Stimulated activated CD4-positive, alpha-beta T cell treated with anti-CD3 and anti-CD28 coated beads, Interleukin-12 subunit alpha, Interleukin-12 subunit beta, amount 100 ng/mL, for 24 hours (primary cell): ENCODE measurements around the gene CLIC5.

Experiments
- DNase-seq, 2 experiments: peaks; one replicate each; pipeline ENCODE4 v3.0.0-alpha.2; 2020; ENCODE audit warnings: low read depth in 2 of 2

CLIC5 gene

DNA sequence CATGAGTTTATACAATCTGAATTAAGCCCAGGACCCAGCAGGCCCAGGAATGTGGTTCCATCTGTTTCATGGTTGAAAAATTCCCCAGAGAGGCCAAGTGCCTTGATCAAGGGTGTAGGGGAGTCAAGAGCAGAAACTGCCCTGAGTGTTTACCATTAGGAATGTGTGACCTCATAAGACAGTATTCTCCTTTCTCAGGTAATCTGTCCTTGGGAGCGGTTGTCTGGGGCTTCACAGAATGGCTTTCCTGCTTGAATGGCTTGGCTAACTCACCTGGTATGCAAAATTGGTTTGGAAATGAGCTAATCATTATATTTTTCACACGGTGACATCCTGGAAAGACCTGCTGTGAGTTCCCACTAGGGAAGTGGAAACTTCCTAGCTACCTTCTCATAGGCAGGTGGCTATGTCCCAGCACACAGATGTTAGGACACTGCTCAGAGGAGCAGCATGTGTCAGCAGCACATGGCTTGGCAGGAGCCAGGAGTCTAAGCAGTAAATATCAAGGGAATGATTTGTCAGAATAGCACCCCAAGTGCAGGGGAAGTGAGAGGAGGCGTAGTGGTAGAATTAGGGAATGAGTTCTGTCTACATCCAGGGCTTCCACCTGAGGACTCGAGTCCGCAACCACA lies 17.7 kb downstream of the CLIC5 start:
- no peak for DNase-seq

DNA sequence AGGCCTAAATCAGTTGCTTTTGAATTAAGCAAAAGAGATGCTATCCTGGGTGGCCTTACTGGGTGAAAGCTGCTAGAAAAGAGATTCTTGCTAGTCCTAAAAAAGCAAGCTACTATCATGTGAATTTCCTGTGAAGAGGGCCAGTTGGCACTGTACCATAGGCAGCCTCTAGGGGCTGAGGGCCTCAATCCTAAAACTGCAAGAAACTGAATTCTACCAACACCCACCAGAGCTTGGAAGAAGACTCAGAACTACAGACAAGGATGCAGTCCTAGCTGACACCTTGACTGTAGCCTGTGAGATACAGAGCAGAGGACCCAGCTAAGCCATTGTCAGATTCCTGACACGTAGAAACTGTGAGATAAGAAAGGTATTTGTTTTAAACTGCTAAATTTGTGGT lies 24.5 kb downstream of the CLIC5 start:
- DNase-seq = no peak

DNA sequence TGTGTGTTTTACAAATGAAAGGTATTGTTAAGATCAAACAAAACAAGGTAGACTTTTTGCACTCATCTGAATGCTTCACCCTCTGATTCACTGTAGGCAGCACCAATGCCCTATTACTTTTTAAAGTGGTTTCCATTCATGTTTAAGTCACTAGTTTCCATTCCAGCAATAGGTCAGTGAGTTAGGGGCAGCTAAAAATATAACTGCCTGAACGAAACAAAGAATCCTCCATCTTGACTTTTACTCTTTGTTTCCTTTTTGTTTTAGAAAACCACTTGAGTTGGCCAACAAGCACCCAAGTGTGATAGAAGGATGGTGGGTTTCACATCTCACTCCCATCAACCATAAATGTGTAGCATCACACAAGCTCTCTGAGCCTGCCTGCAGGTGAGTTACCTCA lies 25.5 kb downstream of the CLIC5 start:
- no peak for DNase-seq

DNA sequence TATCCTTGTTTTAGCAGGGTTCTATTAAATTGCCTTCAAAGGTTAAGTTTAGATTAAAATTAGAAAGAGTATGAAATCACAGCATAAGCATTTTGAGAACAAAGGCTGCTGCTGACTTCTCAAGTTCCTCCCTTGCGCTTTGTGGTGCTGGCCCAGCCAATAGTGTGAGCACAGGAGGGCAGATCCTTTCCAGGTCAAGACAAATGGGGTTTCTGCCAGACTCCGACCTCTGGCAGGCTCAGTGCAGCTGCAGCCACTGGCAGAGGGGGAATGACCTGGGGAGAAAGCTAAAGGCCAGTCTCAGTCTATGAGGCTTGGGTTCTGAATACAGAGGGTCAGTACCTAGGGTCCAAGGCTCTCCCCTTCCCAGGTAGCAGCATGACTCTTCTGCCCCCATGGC lies 27.0 kb downstream of the CLIC5 start:
- no peak for DNase-seq

DNA sequence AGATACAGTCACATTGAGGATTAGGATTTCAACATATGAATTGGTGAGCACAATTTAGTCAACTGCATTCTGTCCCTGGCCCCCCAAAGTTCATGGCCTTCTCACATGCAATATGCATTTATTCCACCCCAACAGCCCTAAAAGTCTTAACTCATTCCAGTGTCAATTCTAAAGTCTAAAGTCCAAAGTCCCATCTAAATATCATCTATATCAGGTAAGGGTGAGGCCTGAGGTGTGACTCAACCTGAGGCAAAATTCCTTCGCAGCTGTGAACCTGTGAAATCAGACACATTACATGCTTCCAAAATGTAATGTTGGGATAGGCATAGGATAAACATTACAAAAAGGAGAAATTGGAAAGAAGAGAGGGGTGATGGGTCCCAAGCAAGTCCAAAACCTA lies 27.8 kb downstream of the CLIC5 start:
- DNase-seq = no peak

DNA sequence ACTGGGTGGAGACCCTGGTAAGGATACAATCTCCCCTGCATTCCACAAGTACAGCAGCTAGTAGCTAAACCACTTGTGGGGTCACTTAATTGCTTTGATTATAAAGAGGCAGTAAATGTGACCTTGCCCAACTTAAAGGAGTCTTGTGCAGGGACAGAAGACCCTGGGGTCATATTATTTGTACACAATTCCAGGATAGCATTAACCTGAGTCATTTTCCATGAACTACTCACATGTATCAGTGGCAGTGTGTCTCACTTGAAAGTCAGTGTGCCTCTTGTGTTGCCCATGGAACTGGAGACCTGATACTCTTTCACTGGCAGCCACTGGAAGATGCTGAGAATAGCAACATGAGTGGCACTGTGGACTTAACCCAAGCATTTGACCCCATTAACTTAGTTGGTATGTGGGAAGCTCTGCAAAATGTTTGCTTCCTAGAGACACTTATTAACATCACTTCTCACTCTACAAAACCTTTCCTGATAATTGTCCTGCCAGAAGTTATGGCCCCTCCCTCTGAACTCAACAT lies 28.9 kb downstream of the CLIC5 start:
- no peak for DNase-seq

DNA sequence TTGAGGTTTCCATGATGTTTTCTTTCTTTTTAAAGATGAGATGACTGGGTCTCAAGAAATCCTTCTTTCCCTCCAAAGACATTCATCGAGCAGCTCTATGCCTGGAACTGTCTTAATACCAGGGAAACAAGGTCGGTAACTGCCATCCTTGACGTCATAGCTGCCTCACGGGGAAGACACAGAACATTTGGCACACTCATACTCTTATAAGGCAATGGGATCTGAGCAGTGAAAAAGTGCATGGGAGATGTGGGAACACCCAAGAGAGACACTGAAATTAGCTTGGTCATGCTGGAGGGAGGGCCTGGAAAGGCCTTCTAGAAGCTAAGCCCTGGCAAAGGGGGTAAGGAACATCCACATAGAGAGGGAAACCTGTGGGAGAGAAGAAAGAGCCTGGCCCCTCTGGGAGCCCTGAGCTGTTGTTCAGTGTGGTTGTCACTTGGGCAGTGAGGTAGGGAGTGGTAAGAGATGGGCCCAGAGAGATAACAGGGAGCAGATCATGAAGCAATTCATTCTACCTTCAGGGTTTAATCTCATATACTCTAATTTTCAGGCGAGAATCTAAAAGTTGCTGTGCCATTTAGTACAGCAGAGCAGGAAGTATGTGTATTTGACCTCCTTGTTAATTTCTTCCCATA lies 30.8 kb downstream of the CLIC5 start:
- DNase-seq = no peak

DNA sequence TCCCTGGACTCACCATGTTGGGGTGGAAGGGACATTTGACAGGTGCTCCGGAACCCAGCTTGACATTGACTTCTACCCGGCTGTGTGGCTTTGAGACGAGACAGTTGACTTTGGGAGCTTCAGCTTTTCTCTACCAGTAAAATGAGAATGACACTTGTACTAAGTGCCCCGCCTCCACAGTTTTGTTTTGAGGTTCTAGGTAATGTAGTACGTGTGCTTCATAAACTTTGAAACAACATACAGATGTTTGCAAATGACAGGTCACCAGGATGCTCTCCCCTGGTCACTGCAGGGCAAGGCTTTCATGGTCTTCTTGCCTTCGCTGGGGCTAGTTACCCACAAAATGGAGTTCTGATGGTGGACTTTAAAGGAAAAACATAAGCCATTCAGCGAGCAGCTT lies 31.3 kb downstream of the CLIC5 start:
- DNase-seq = no peak

DNA sequence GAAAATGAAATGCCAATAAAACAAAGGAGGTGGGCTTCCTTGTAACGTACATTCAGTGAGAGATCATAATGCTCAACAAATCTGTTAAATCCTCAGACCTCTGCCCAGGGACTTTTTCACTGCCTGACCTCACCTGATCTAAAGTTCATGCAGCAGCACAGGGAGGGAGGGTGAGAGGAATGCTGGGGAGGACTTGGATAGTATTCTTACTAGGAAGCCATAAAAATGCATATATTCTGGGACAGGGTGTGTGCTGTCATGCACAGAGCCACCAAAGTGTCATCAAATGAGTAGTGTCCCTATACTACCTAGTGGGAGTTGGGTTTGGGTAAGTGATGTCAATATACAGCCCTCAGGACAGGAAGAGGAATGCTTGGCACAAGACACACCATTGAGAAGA lies 32.6 kb downstream of the CLIC5 start:
- no peak for DNase-seq

DNA sequence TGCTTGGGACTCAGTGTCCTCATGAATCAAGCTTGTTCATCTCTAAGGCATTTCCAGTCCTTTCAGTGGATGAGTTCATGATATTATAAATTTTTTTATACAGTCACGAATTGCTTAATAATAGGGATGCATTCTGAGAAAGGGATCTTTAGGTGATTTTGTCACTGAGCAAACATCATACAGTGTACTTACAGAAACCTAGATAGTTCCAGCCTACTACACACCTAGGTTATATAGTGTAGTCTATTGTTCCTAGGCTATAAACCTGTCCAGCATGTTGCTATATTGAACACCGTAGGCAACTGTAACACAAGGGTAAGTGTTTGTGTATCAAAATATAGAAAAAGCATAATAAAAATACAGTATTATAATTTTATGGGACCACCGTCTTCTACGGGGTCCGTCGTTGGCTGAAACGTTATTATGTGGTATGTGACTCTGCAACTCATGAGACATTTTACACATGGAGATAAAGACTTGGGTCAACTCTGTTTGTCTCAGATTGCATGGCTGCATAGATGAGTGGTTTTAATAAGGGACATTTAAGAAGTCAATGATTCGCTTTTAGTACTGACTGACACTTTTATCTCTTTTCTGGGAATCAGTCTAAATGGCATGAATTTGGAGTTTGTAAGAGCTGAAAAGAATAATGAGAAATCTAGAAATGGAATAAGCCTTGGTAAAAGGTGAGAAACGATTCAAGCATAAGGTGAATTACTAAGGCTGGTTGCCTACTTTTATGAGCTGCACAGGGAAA lies 33.2 kb downstream of the CLIC5 start:
- DNase-seq = no peak

DNA sequence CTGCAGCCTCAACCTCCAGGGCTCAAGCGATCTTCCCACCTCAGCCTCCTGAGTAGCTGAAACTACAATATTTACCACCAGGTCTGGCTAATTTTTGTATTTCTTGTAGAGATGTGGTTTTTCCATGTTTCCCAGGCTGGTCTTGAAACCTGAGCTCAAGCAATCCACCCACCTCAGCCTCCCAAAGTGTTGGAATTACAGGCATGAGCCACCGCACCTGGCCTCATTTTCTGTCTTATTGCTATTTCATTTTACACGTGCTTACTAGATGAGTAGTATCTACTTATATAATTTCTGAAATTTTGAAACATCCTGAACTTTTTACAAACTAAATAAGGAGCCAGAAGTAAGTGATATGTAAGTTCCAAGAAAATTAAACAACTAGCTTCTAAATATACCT lies 34.6 kb downstream of the CLIC5 start:
- no peak for DNase-seq

DNA sequence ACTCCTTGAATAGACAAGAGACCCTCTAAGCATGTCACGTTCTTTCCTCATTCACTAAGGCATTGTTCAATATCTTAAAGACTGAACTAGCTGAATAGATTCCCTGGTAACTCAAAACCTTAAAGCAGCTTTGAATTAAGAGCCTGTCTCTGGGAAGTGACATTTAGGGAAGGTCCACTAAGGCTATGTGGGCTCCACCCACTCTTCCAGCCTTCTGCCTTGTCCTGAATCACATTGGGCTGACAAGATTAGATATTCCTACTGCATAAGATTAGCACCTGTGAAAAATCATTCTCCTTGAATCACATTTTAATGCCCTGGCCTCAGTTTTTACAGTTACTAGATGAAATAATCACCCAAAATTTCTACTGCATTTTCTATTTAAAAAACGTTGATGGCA lies 36.3 kb downstream of the CLIC5 start:
- DNase-seq = no peak

DNA sequence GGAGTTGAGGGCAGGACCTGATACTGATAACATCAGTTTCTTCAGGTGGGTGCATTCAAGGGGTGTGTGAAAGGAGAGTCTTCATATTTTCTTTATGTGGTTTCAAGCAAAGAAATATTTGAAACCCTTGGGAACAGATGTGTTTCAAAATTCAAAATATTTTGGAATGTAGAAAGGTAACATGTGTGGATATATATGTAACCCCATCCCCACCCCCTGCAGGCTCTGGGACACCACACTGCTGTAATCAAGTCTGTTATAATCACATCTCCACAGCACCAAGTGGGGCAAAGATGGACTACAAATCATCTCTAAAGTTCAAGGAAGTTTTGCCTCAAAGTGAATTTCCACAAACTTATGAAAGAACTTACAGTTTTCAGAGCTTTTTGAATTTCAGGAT lies 41.1 kb downstream of the CLIC5 start:
- DNase-seq = no peak

DNA sequence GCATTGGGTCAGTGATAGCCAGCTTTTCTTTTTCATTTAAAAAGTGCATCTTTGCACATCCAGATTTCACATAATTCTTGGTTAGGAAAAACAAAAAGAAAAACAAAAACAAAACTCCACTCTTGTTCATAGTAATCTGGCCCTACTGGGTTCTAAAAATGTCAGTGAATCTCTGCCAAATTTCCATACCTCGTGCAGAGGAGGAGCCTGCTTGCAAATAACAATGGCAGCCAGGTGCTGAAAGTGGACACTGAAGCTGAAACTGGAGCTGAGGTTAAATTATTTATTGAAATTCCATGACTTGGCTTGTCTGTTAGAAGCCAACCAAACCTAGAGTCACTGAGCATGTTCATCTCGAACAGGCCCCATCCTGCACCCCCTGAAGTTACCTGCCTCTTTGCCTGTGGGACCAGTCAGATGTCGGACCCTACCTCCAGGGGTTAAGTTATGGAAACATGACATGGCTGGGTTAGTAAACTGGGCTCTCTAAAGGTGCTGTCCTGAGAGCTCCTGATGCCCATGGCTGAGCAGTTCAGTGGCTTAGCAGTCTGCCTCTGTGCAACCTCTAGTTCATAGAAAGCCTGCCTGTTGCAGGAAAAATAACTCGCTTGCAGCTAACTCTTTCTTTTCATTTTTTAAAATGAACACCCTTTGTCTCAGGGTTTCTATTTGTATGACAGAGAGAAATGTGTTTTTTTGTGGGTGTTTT lies 42.7 kb downstream of the CLIC5 start:
- no peak for DNase-seq

DNA sequence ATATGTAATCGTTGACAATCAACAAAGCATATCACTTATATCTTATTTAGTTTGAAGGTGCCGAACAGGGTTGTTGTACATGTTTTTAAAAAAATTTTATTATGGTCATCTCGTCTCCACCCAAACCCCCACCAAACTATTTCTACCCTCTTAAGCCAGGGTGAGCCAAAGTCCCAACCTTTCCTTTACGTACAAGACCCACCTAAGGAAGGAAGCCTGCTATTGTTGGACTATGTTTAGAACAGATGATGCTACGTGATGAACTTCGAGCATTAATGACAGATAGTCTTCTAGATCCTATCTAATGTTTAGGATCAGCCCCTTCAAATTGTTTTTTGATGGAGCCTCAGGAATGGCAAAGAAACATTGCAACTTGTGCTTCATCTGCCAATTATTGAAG lies 44.4 kb downstream of the CLIC5 start:
- DNase-seq = no peak

DNA sequence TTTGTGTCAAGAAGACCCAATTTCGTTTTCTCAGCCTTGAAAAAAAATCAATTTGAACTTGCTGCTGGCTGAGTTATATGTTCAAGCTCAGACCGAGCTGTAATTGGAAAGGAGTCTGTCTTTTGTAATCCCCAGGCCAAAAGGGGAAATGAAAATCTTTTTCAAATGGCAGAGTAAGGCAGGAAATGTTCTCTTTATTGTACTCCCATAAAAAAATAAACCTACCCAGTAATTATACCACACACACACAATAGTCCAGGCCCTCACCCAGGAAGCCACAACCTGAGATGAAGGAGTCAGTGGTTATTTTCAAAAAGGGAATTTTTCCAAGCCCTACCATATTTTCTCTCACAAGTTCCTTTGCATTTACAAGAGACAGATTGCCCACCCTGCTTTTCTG lies 45.3 kb downstream of the CLIC5 start:
- DNase-seq = no peak

DNA sequence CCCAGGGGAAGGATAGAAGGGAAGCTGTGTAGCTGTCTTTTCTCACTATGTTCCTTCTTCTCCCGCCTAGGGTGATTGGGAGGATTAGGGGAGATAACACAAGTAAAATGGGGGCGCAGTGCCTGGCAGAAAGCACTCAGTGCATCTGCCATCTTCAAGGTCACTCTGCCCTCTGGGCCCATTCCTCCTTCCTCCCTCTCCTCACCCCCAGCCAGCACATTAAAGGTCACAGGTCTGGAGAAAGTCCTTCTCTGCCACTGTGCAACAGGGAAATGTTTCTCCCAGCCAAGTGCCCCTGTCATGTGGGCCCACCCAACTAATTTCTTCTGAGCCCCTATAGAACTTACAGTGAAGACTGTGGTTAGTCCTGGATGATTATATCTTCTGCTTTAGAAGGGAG lies 45.8 kb downstream of the CLIC5 start:
- no peak for DNase-seq

DNA sequence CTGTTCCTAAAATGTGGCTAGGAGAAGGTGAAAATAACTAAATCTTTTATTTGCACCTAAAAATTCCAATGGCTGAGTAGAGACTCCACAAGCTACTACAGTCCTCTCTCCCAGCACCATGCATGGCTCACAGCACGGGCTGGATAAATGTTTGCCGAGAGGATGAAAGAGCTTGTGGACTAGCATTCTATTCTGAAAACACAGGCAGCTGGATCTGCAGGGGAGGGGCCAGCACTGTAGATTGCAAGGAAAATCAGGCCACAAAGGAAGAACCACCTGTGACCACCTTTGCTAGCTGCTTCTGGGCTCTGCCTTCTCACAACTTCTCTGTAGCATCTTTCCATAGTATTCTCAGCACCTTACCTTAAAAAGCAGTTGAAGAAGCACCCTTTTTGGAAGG lies 46.6 kb downstream of the CLIC5 start:
- DNase-seq = no peak

DNA sequence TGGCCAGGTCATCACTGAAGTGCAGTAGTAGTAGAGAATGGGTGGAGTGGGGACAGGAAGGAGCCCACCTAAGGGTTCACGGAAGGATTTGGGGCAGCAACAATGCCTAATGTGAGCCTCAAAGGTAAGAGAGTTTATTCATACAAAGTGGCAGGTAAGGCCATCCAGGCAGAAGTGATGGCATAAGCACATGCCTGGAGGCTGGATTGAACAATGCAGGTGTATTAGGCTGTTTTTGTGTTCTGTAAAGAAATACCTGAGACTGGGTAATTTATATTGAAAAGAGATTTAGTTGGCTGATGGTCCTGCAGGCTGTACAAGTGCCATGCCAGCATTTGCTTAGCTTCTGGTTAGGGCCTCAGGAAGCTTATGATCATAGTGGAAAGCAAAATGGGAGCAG lies 48.3 kb downstream of the CLIC5 start:
- no peak for DNase-seq

DNA sequence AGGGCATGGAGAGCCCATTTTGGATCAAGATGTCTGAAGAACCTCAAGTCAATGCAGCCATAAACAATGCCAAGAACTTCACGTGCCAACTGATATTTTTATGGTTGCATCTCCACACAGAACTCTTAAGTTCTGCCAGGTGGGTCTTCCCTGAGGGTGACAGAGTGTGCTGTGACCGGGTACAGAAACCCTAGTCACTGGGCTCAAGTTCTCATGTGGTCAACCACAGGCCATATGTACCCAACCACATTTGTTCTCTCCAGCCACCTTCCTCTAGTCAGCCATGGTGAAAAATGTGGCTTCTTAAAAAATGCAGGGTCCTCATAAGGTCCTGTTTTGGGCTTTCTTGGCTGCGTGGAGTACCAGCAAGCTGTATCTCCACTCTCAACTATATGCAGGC lies 48.9 kb downstream of the CLIC5 start:
- DNase-seq = no peak

DNA sequence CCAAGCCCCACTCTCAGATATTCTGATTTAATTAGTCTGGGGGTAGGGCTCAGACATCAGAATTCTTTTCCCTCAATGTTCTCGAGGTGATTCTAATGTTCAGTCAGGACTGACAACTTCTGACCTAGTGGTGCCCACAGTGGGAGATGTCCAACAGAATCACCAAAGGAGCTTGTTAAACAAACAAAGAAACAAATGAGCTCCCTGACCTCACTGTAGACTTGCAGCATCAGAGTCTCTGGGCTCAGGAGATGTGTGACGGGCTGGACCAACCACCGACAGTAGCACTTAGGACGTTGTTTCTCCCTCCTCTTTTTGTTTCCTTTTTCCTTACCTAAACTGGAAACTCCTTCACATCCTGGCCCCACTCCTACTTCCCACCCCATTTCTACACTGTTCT lies 49.3 kb downstream of the CLIC5 start:
- no peak for DNase-seq

DNA sequence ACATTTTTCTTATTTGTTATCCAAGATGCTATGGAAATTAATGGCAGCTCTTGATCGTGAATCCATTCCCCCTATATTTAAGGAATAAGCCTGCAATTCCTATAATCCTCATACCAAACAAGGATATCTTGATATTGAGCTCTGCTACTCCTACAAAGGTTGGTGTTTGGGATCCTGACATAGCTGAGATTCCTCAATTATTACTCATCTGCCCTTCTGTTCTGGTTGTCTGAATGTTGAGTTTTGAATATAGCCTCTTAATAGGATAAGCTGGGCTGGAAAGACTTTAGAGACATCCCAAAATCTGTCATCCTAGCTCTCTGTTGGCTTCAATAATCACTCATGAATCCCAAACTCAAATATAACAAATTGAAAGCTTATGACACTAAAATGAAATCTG lies 49.9 kb downstream of the CLIC5 start:
- no peak for DNase-seq

DNA sequence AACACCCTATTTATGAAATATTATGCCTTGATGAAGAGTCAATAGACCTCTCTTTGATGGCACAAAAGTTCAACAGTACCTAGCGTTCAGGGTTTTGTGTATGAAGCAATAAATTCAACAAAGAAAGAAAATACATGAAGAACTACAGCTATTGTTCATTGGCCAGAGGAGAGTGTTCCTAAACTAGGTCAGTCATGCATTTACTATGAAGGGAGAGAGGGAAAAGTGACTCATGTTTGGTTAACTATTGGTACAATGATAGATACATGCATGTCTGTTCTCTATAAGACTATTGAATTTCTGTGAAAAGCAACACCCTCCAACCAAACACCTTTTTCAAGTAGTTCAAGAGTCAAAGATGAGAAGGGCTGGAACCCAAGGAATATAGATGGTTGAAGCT lies 50.7 kb downstream of the CLIC5 start:
- DNase-seq = no peak
